ENCODE results near the gene PTPRO. TPM values are rescaled to one million over a fixed set of nuclear protein-coding genes. Genes with fewer than 3 reads are reported as not detected.

The PTPRO gene
- total RNA-seq, 2 experiments from 2014 or later: 0.47 to 0.63 TPM

GRCh38 chr12:15532364-15532977 lies 210.2 kb downstream of the PTPRO start:
- intact Hi-C loops (cut with micrococcal nuclease): loop anchor here (1.0 to 10.0 kb wide), 3 partner anchors 52 to 325 kb away; no protein-coding TSS in a partner anchor
- Mint-ChIP-seq H3K4me3 (no peak overlapping the region), H3K27me3 (no peaks in the 10 kb centered on the region), H3K36me3 (ENCODE audit: low read depth) (peaks cover 4% of the 10 kb centered on the region), H3K9me3 (peaks cover 13% of the 10 kb centered on the region), H3K4me1 (ENCODE audit: low read depth) (peaks cover 8% of the 10 kb centered on the region), H3K27ac (no peak overlapping the region)
- peak; percentile 61 for DNase-seq
- TF ChIP-seq CTCF (IDR thresholded peaks at IDR 0.05): peak; percentile 86
- ATAC-seq: peak; percentile 77
- ChIA-PET POLR2A (interaction anchor here (0.9 to 1.0 kb wide), 2 partner anchors 53 to 56 kb away, joined by 3 to 4 read pairs; no protein-coding TSS in a partner anchor), CTCF (interaction anchor here (0.6 to 13.5 kb wide), 38 partner anchors 8 to 366 kb away, joined by 3 to 510 read pairs (median 4); partner anchors contain the start of gene STRAP)

- Mint-ChIP-seq H3K4me3 (peak overlapping the region; percentile 43), H3K9me3 (peaks cover 3% of the 10 kb centered on the region), H3K27me3 (no peaks in the 10 kb centered on the region), H3K27ac (peak overlapping the region; percentile 81), H3K36me3 (ENCODE audit: low read depth) (peaks cover 2% of the 10 kb centered on the region), H3K4me1 (ENCODE audit: low read depth) (peaks cover 14% of the 10 kb centered on the region)
- no peak for TF ChIP-seq CTCF (IDR thresholded peaks at IDR 0.05)
- ChIA-PET CTCF (interaction anchor here (0.7 to 13.5 kb wide), 11 partner anchors 11 to 323 kb away, joined by 3 to 510 read pairs (median 4); no protein-coding TSS in a partner anchor), POLR2A (interaction anchor here (1.0 to 2.1 kb wide), 6 partner anchors 11 to 38 kb away, joined by 3 to 8 read pairs (median 3); no protein-coding TSS in a partner anchor)
- intact Hi-C loops (cut with micrococcal nuclease): loop anchor here (5.0 to 10.0 kb wide), 2 partner anchors 160 to 323 kb away; no protein-coding TSS in a partner anchor
- ATAC-seq (peak; percentile 85), DNase-seq (peak; percentile 26)
Measured at GRCh38 chr12:15534322-15534721, 212.0 kb downstream of the PTPRO start.

GRCh38 chr12:15534874-15535273 lies 212.6 kb downstream of the PTPRO start:
- peaks cover 2% of the 10 kb centered on the region for H3K36me3 Mint-ChIP-seq (ENCODE audit: low read depth)
- ChIA-PET CTCF (interaction anchor here (0.7 to 13.5 kb wide), 13 partner anchors 11 to 322 kb away, joined by 3 to 510 read pairs (median 4); no protein-coding TSS in a partner anchor), POLR2A (interaction anchor here (1.0 to 2.1 kb wide), 6 partner anchors 10 to 37 kb away, joined by 3 to 8 read pairs (median 3); no protein-coding TSS in a partner anchor)
- DNase-seq: no peak
- intact Hi-C loops (cut with micrococcal nuclease): loop anchor here (5.0 to 10.0 kb wide), 2 partner anchors 160 to 322 kb away; no protein-coding TSS in a partner anchor
- peaks cover 3% of the 10 kb centered on the region for H3K9me3 Mint-ChIP-seq
- no peaks in the 10 kb centered on the region for H3K27me3 Mint-ChIP-seq
- peaks cover 14% of the 10 kb centered on the region for H3K4me1 Mint-ChIP-seq (ENCODE audit: low read depth)
- H3K27ac Mint-ChIP-seq: no peak overlapping the region
- no peak for ATAC-seq
- no peak for TF ChIP-seq CTCF (IDR thresholded peaks at IDR 0.05)
- no peak overlapping the region for H3K4me3 Mint-ChIP-seq

GRCh38 chr12:15535352-15535781 lies 213.1 kb downstream of the PTPRO start:
- ATAC-seq (no peak), DNase-seq (no peak)
- no peaks in the 10 kb centered on the region for H3K27me3 Mint-ChIP-seq
- no peak overlapping the region for H3K27ac Mint-ChIP-seq
- intact Hi-C loops (cut with micrococcal nuclease): loop anchor here (10.0 kb wide), 1 partner anchor 159 kb away; no protein-coding TSS in a partner anchor
- H3K9me3 Mint-ChIP-seq: peaks cover 3% of the 10 kb centered on the region
- ChIA-PET CTCF (interaction anchor here (0.9 to 13.5 kb wide), 10 partner anchors 10 to 322 kb away, joined by 3 to 510 read pairs (median 5); no protein-coding TSS in a partner anchor), POLR2A (interaction anchor here (0.5 to 2.1 kb wide), 4 partner anchors 10 to 366 kb away, joined by 3 to 8 read pairs (median 5); no protein-coding TSS in a partner anchor)
- no peak for TF ChIP-seq CTCF (IDR thresholded peaks at IDR 0.05)
- no peak overlapping the region for H3K4me3 Mint-ChIP-seq
- H3K4me1 Mint-ChIP-seq (ENCODE audit: low read depth): peaks cover 14% of the 10 kb centered on the region
- H3K36me3 Mint-ChIP-seq (ENCODE audit: low read depth): peaks cover 2% of the 10 kb centered on the region

Data from activated CD8-positive, alpha-beta T cell treated with anti-CD3 and anti-CD28 coated beads for 36 hours (primary cell).